SK-N-SH (cell line): ENCODE measurements around the gene XXYLT1. TPM values are rescaled to one million over a fixed set of nuclear protein-coding genes. Genes with fewer than 3 reads are reported as not detected.

ENCODE experiments used
- CTCF ChIA-PET: fragments of 300-600, 350-600 bp; formaldehyde crosslinking; extraction: SDS; loops from one replicate; lab custom pipeline; 2021; lab: Yijun Ruan, JAX
- POLR2A ChIA-PET: fragments of 350-600 bp; sonication (Branson Sonifier 250); formaldehyde crosslinking; extraction: SDS; loops from one replicate; lab custom pipeline; 2020; ENCODE audit warnings: antibody characterized with exemption, inconsistent platforms; lab: Yijun Ruan, JAX
- DNase-seq: peaks from one replicate; pipeline ENCODE4 v3.0.0; 2012
- H2AFZ ChIP-seq: fragments of 200-600 bp; sonication (generic); 2 replicates; pipeline ENCODE4 v1.8.1; 2016; ENCODE audit warnings: antibody characterized with exemption, mild to moderate bottlenecking, low read depth
- H3F3A ChIP-seq: fragments of 200-600 bp; sonication (generic); replicated peaks from 2 replicates; pipeline ENCODE3; 2016; ENCODE audit warnings: antibody characterized with exemption, mild to moderate bottlenecking; ENCODE audit not compliant: insufficient read depth
- H3K27ac ChIP-seq, 2 experiments: fragments of 200-500 bp in 1 of 2; fragments of 200-600 bp in 1 of 2; sonication (Bioruptor generic) in 1 of 2; sonication (generic), shearing (Covaris generic) in 1 of 2; 2 replicates each; pipeline versions ENCODE4 v1.5.1 to v1.6.1; 2014 to 2016; ENCODE audit warnings: low read depth in 2 of 2, inconsistent platforms in 1 of 2, low read length in 1 of 2, mild to moderate bottlenecking in 1 of 2, mixed read lengths in 1 of 2
- H3K27me3 ChIP-seq: fragments of 200-600 bp; sonication (generic), shearing (Covaris generic); 2 replicates; pipeline ENCODE4 v1.6.1; 2016; ENCODE audit warnings: mixed run types; ENCODE audit not compliant: insufficient read depth
- H3K36me3 ChIP-seq, 2 experiments: fragments of 200-500 bp in 1 of 2; fragments of 200-600 bp in 1 of 2; sonication (Bioruptor generic) in 1 of 2; sonication (generic) in 1 of 2; replicated peaks in 1 of 2; 2 replicates each; pipeline versions ENCODE3 to v1.5.1; 2014 to 2016; ENCODE audit warnings: low read length in 1 of 2, mild to moderate bottlenecking in 1 of 2; ENCODE audit not compliant: insufficient read depth in 2 of 2, control insufficient read depth in 1 of 2
- H3K4me1 ChIP-seq, 2 experiments: fragments of 200-500 bp in 1 of 2; fragments of 200-600 bp in 1 of 2; sonication (Bioruptor generic) in 1 of 2; sonication (generic), shearing (Covaris generic) in 1 of 2; 2 replicates each; pipeline versions ENCODE4 v1.5.1 to v1.6.1; 2014 to 2016; ENCODE audit warnings: low read depth in 1 of 2, low read length in 1 of 2, mixed run types in 1 of 2; ENCODE audit not compliant: insufficient read depth in 2 of 2, control insufficient read depth in 1 of 2
- H3K4me2 ChIP-seq: fragments of 200-600 bp; sonication (generic), shearing (Covaris generic); 2 replicates; pipeline ENCODE4 v1.6.1; 2017; ENCODE audit warnings: mixed run types
- H3K4me3 ChIP-seq, 2 experiments: fragments of 200-500 bp in 1 of 2; fragments of 200-600 bp in 1 of 2; sonication (Bioruptor generic) in 1 of 2; sonication (generic), shearing (Covaris generic) in 1 of 2; 2 replicates each; pipeline versions ENCODE4 v1.5.1 to v1.8.1; 2014 to 2016; ENCODE audit warnings: low read depth in 2 of 2, inconsistent platforms in 1 of 2, low read length in 1 of 2, mild to moderate bottlenecking in 1 of 2, mixed read lengths in 1 of 2, moderate library complexity in 1 of 2
- H3K79me2 ChIP-seq: fragments of 200-600 bp; sonication (generic); 2 replicates; pipeline ENCODE4 v1.8.1; 2017; ENCODE audit warnings: mild to moderate bottlenecking; ENCODE audit not compliant: insufficient read depth
- H3K9ac ChIP-seq: fragments of 200-600 bp; sonication (generic); 2 replicates; pipeline ENCODE4 v1.6.1; 2017; ENCODE audit warnings: mixed run types
- H3K9me2 ChIP-seq: fragments of 200-600 bp; sonication (generic); 2 replicates; pipeline ENCODE4 v1.6.1; 2017; ENCODE audit warnings: mixed run types
- H3K9me3 ChIP-seq: fragments of 200-600 bp; sonication (generic); 2 replicates; pipeline ENCODE4 v1.6.1; 2017; ENCODE audit warnings: mixed run types, mild to moderate bottlenecking, moderate library complexity
- H4K20me1 ChIP-seq: fragments of 200-600 bp; sonication (generic); 2 replicates; pipeline ENCODE4 v1.6.1; 2017; ENCODE audit warnings: mild to moderate bottlenecking, mixed run types; ENCODE audit not compliant: insufficient read depth
- CHD2 ChIP-seq: fragments of 150-350 bp; IDR thresholded peaks from 2 replicates; pipeline ENCODE4 v1.6.1; 2018; ENCODE audit warnings: low read length; ENCODE audit not compliant: partially characterized antibody
- ELF1 ChIP-seq: IDR thresholded peaks from 2 replicates; pipeline ENCODE4 v1.4.0; 2012
- FOSL2 ChIP-seq: IDR thresholded peaks from 2 replicates; pipeline ENCODE4 v1.4.0; 2012; ENCODE audit warnings: low read depth, mild to moderate bottlenecking, moderate library complexity, borderline replicate concordance
- FOXJ3 ChIP-seq: sonication (generic); formaldehyde crosslinking; IDR thresholded peaks from 2 replicates; pipeline ENCODE4 v1.5.1; 2020; ENCODE audit warnings: mild to moderate bottlenecking, missing genetic modification reagents
- FOXM1 ChIP-seq: IDR thresholded peaks from 2 replicates; pipeline ENCODE4 v1.4.0; 2012; ENCODE audit warnings: low read depth, mild to moderate bottlenecking
- GABPA ChIP-seq: IDR thresholded peaks from 2 replicates; pipeline ENCODE4 v1.4.0; 2012; ENCODE audit warnings: low read depth, mild to moderate bottlenecking
- JUND ChIP-seq: IDR thresholded peaks from 2 replicates; pipeline ENCODE4 v1.4.0; 2012
- MAX ChIP-seq: IDR thresholded peaks from 2 replicates; pipeline ENCODE4 v1.4.0; 2012; ENCODE audit warnings: low read depth
- RCOR1 ChIP-seq: fragments of 150-350 bp; IDR thresholded peaks from 2 replicates; pipeline ENCODE4 v1.6.1; 2017; ENCODE audit warnings: antibody characterized with exemption, low read length
- REST ChIP-seq: IDR thresholded peaks from 2 replicates; pipeline ENCODE4 v1.6.1; 2012; ENCODE audit warnings: mild to moderate bottlenecking, low read depth, low read length, moderate library complexity
- RFX5 ChIP-seq: IDR thresholded peaks from 2 replicates; pipeline ENCODE4 v1.6.1; 2012; ENCODE audit warnings: mild to moderate bottlenecking, improper control_type of control experiment, low read length
- RXRA ChIP-seq: IDR thresholded peaks from 2 replicates; pipeline ENCODE4 v1.4.0; 2012; ENCODE audit warnings: low read depth, mild to moderate bottlenecking, borderline replicate concordance
- SIN3A ChIP-seq: IDR thresholded peaks from 2 replicates; pipeline ENCODE4 v1.6.1; 2012; ENCODE audit warnings: low read depth, mild to moderate bottlenecking, low read length, moderate library complexity, borderline replicate concordance
- TEAD4 ChIP-seq: IDR thresholded peaks from 2 replicates; pipeline ENCODE4 v1.4.0; 2012; ENCODE audit warnings: mild to moderate bottlenecking, borderline replicate concordance; ENCODE audit not compliant: insufficient read depth
- USF1 ChIP-seq: IDR thresholded peaks from 2 replicates; pipeline ENCODE4 v1.4.0; 2012; ENCODE audit warnings: low read depth, borderline replicate concordance
- USF2 ChIP-seq: fragments of 150-350 bp; IDR thresholded peaks from 2 replicates; pipeline ENCODE4 v1.6.1; 2017; ENCODE audit warnings: antibody characterized with exemption, low read length, low read depth, borderline replicate concordance
- YY1 ChIP-seq: IDR thresholded peaks from 2 replicates; pipeline ENCODE4 v1.4.0; 2012; ENCODE audit warnings: low read depth, mild to moderate bottlenecking
- WGBS: methylation state at CpG from one replicate; pipeline ENCODE4 v1.1.6; 2017; ENCODE audit warnings: low lambda C conversion rate; 5-methylcytosine and 5-hydroxymethylcytosine counted together
- polyA plus RNA-seq, 3 experiments: library from polyadenylated mRNA; depleted of rRNA; stranded (reverse); fragments of >200 nt; gene quantifications; 2 replicates each; pipeline ENCODE4 v1.2.3, GENCODE V29; 2012
- TF ChIP-seq, protein P1 (sequence below): IDR thresholded peaks from 2 replicates; pipeline ENCODE4; 2012

The XXYLT1 gene
- polyA plus RNA-seq, 1 of the 3 experiments (the other 2 are of a cell fraction): 22.6 TPM

- no peaks in the 10 kb centered on the region for H4K20me1 ChIP-seq
- H3K27ac ChIP-seq: no peak overlapping the region
- H2AFZ ChIP-seq: no peak overlapping the region
- peaks cover 5% of the 10 kb centered on the region for H3F3A ChIP-seq
- H3K4me3 ChIP-seq: no peak overlapping the region
- TF ChIP-seq CHD2 (no peak), GABPA (no peak), RCOR1 (no peak), JUND (no peak), FOXJ3 (no peak), RFX5 (no peak), MAX (no peak), RXRA (no peak), FOSL2 (no peak), USF2 (no peak), SIN3A (no peak), ELF1 (no peak), USF1 (no peak), FOXM1 (no peak), TEAD4 (no peak), REST (no peak), YY1 (no peak)
- TF ChIP-seq, protein P1, sequence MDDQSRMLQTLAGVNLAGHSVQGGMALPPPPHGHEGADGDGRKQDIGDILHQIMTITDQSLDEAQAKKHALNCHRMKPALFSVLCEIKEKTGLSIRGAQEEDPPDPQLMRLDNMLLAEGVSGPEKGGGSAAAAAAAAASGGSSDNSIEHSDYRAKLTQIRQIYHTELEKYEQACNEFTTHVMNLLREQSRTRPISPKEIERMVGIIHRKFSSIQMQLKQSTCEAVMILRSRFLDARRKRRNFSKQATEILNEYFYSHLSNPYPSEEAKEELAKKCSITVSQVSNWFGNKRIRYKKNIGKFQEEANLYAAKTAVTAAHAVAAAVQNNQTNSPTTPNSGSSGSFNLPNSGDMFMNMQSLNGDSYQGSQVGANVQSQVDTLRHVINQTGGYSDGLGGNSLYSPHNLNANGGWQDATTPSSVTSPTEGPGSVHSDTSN: no peak
- no peaks in the 10 kb centered on the region for H3K79me2 ChIP-seq
- 98% methylated on average over 9 of the region's 9 CpGs for WGBS
- DNase-seq: no peak
- no peaks in the 10 kb centered on the region for H3K9me2 ChIP-seq
- H3K4me2 ChIP-seq: no peak overlapping the region
- H3K9ac ChIP-seq: no peak overlapping the region
- H3K36me3 ChIP-seq: peaks cover 0 to 3% of the 10 kb centered on the region in 2 experiments
- H3K4me1 ChIP-seq: peaks cover 0 to under 1% of the 10 kb centered on the region in 2 experiments; a peak in 1 of 4 replicates
- no peaks in the 10 kb centered on the region for H3K27me3 ChIP-seq
- ChIA-PET CTCF (interaction anchor here (1.8 kb wide), 1 partner anchor 11 kb away, joined by 6 read pairs; no protein-coding TSS in a partner anchor), POLR2A (no interaction called here)
- no peaks in the 10 kb centered on the region for H3K9me3 ChIP-seq
Observed at GRCh38 chr3:195111766-195112165, 159.2 kb downstream of the XXYLT1 start.
